Transverse colon (tissue), 4 donors: ENCODE results near the gene PTPRJ.

Source experiments
- CTCF ChIP-seq, 5 experiments: fragments of 200-600 bp in 3 of 5; fragments of 450-650 bp in 2 of 5; sonication (generic) in 3 of 5; IDR thresholded peaks; 1 replicate in 2 of 5; 2 replicates in 3 of 5; pipeline ENCODE4 v1.5.1; 2016 to 2017; ENCODE audit warnings: antibody characterized with exemption in 5 of 5, inconsistent platforms in 3 of 5, mild to moderate bottlenecking in 2 of 5, moderate library complexity in 1 of 5
- POLR2AphosphoS5 ChIP-seq, 3 donors: sonication (generic); formaldehyde crosslinking; IDR thresholded peaks; one replicate each; pipeline ENCODE4 v1.6.1; 2016; ENCODE audit warnings: antibody characterized with exemption in 3 of 3

GRCh38 chr11:48098024-48098423, 117.7 kb downstream of the PTPRJ start:
- no peak for TF ChIP-seq CTCF (IDR thresholded peaks at IDR 0.05)
- no peak for TF ChIP-seq POLR2AphosphoS5 (IDR thresholded peaks at IDR 0.05)
